Measurements from ENCODE around the gene TBC1D1.

Gene TBC1D1

GRCh38 chr4:38084877-38085711, 194.2 kb downstream of the TBC1D1 start:
- no peak for DNase-seq

GRCh38 chr4:38085751-38086150, 194.9 kb downstream of the TBC1D1 start:
- no peak for DNase-seq

- no peak for DNase-seq
Measured at GRCh38 chr4:38086151-38086848, 195.4 kb downstream of the TBC1D1 start.

DNA sequence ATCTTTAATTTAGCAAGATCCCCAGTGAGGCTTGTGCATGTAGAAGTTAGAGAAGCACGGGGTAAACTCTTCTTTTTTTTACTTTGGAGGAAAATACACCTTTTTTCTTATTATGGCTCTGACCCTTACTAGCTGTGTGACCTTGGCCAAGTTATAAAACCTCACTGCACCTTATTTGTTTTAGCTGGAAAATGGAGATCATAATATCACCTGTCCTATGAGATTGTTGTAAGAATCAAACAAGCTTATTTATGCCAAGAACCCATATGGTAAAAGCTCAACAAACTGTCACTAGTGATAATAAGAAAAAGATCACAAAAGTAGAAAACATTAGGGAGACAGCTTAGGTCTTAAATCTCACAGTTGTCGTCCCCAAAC, 196.0 kb downstream of the TBC1D1 start:
- DNase-seq: no peak

- no peak for DNase-seq
Measured at GRCh38 chr4:38088321-38088720, 197.4 kb downstream of the TBC1D1 start.

DNA sequence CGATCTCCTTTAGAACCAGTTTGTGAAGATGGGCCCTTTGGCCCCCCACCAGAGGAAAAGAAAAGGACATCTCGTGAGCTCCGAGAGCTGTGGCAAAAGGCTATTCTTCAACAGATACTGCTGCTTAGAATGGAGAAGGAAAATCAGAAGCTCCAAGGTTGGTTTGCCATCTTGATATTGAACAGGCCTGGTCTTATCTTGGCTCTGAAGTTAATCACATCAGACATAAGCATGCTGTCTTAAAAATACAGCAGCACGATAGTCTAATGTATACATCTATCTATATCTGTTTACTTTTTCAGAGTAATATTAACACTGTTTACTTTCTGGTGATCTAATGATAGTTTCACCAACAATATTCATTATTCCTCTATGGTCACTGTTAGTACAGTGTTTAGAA, 199.1 kb downstream of the TBC1D1 start:
- no peak for DNase-seq

- DNase-seq: no peak
Measured at GRCh38 chr4:38090455-38091246, 199.8 kb downstream of the TBC1D1 start.

GRCh38 chr4:38091636-38092035, 200.8 kb downstream of the TBC1D1 start:
- no peak for DNase-seq

DNA sequence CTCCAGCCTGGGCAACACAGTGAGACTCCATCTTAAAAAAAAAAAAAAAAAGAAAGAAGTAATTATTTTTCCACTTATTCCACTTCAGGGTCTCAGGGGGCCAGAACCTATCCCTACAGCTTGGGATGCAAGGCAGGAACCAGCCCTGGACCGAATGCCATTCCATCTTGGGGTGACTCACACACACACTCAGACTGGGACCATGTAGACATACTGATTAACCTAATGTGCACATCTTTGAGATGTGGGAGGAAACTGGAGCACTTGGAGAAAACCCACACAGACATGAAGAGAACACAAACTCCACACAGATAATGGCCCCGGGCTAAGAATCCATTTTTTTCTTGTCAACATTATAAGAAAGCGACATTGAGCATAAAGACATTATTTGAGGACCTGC, 201.8 kb downstream of the TBC1D1 start:
- no peak for DNase-seq

DNA sequence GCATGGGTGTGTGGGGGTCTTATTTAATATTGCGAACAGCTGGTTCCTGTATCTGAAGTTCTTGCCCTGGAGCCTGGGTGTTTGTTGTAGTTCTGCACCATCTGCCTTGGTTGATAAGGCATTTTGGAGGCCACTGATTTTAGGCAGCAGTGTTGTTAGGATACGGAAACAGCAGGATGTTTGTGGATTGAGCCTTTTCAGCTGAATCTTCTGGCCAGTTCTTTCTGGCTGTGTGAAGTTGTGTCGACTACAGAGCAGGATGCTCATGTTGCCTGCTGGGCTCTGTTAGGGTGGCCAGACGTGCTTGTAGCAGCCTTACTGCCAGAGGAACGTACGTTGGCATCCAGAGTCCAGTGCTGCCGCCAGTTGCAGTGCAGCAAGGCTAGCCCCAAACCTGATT, 203.5 kb downstream of the TBC1D1 start:
- no peak for DNase-seq

- DNase-seq: no peak
Measured at GRCh38 chr4:38095691-38096090, 204.8 kb downstream of the TBC1D1 start.

DNA sequence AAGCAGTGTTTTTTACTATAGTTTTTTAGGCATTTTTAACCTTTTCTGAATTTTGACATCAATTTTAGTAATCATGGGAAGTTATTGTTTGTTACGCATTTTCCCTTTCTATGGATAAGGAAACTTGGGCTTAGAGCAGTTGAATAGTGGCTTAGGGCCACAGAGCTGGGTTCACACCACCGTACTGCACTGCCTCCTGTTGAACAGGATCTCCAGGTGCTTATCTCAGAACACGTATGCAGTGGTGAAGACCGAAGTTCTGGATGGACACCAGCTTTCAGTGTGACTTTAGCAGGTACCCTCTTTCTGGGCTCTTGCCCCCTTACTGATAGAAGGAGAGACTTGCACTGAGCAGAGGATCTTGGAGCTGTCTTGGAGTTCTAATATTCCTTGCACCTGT, 206.9 kb downstream of the TBC1D1 start:
- no peak for DNase-seq

GRCh38 chr4:38099020-38099600, 208.2 kb downstream of the TBC1D1 start:
- DNase-seq: no peak

GRCh38 chr4:38099908-38100407, 209.1 kb downstream of the TBC1D1 start:
- peak; percentile 31 for DNase-seq

DNA sequence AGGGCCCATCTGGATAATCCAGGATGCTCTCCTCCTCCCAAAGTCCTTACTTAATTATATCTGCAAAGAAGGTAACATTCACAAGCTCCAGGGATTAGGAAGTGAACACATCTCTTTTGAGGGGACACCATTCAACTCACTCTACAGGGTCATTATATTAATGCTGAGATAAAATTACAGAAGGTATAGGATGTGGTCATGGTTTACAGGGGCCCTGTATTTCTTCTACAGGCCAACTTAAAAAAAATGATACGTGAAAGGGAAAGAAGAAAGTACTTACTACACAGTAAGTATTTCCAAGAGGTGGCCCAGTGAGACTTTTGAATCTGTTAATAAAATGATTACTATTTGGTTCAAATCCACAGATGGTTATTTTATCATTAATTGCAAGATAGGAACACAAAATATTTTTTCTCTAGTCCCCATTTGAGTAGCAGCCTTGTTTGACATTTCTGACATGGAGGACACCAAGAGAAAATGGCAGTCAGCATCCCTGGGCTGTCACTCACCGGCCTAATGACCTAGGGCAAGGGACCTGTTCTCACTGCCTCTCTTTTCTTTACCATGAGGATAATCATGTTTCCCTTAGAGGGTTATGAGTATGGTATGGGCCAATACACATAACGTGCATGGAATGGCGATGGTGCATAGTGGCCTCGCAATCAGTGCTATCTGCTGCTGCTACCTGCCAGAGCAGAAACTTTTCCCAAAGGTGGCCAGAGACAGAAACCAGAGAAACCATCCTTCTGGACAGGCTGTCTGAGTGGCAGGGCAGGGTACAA, 209.8 kb downstream of the TBC1D1 start:
- no peak for DNase-seq

GRCh38 chr4:38101563-38101962, 210.7 kb downstream of the TBC1D1 start:
- no peak for DNase-seq

- no peak for DNase-seq
Measured at GRCh38 chr4:38102957-38103588, 212.2 kb downstream of the TBC1D1 start.

DNA sequence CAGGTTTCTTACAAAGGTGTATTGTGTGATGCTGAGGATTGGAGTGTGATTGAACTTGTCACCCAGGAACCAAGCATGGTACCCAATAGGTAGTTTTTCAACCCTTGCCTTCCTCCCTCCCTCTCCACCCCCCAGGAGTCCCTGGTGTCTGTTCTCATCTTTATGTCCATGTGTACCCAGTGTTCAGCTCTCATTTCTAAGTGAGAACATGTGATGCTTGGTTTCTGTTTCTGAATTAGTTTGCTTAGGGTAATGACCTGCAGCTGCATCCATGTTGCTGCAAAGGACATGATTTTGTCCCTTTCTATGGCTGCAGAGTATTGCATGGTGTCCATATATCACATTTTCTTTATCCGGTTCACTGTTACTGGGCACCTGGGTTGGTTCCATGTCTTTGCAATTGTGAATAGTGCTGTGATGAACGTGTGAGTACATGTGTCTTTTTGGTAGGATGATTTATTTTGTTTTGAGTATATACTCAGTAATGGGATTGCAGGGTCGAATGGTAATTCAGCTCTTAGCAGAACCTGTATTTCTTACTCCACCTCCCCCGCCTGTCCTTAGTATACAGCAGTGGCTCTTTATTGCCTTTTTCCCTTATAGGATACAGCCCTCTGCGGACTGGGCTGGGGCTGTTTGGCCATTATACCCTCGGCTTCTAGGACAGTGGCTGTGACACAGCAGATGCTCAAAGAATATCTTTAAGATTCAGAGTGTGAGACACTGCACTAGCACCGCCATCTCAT, 214.8 kb downstream of the TBC1D1 start:
- DNase-seq: no peak

DNA sequence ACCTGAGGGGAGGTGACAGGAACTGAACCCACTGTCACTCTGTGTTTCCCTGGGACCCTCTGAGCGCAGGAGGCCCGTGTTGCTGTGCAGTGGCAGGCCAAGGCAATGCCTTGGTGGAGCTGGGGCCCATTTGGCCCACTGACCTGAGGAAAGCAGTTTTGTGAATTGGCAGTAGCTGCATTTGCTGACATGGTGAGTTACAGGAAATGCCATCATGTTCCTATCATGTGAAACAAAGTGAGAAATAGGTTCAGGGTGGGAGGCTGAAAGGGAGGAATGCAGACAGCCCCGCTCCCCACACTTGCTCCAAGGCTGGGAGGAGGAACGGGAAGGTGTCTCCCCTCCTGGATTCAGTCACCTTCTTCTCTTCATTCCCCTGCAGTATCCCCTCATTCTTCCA, 215.4 kb downstream of the TBC1D1 start:
- DNase-seq: no peak

DNA sequence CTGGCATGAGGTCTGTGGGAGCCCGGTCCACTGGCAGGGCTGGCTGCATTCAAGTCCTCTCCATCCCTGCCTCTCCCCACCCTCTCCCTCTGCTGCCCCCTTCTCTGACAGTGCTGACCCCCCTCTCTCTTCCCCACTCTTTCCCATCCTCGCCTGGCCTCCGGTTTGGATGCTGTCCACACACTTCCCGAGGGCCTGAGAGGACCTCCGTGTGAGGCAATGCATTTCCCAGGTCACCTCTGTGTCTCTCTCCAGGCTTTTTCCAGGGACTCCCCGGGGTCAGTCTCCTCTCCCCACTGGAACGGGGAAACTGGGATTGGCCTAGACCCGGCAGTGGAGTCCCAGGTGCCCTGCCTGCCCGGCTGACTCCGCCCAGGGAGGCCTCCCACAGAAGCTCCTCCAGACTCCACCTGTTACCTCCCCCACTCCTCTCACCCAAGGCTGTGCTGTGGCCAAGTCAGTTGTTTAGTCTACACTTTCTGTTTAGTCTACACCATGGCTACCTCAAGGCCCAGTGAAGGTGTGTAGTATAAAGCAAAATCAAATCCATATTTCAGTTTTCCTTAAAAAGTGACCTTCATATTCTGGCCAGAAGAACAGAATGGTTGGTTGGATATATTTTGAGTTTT, 216.1 kb downstream of the TBC1D1 start:
- no peak for DNase-seq

DNA sequence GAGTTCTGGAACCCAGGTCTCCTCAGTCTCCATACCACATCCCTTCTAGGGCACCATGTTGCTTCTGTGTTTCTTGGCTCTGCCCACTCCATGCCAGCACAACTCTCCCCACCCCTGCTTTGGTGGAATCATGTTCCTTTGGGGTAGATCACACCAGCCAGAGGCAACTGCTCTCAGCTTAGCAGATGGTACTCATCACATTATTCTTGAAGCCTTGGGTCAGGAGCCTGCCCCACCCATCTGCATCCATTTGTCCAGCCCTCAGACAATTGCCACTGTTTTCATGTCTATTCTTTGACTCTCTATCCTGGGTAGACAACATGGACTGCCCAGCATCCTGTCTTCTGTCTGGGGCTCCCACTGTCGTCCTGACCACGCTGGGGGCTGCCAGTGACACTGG, 216.9 kb downstream of the TBC1D1 start:
- no peak for DNase-seq
